HG03097 (cell line): ENCODE data around the gene EIF3F.
"Not testable (repeated sequence)": the region's sequence is repeated elsewhere in the genome, so short reads cannot be mapped to it uniquely, and the experiment has no call there.

Source experiments
- ATAC-seq: cut with Tn5 transposase; IDR thresholded peaks from one replicate; pipeline ENCODE4 v1.9.1; 2021; ENCODE audit not compliant: unreplicated experiment, low FRiP score

The EIF3F gene

DNA sequence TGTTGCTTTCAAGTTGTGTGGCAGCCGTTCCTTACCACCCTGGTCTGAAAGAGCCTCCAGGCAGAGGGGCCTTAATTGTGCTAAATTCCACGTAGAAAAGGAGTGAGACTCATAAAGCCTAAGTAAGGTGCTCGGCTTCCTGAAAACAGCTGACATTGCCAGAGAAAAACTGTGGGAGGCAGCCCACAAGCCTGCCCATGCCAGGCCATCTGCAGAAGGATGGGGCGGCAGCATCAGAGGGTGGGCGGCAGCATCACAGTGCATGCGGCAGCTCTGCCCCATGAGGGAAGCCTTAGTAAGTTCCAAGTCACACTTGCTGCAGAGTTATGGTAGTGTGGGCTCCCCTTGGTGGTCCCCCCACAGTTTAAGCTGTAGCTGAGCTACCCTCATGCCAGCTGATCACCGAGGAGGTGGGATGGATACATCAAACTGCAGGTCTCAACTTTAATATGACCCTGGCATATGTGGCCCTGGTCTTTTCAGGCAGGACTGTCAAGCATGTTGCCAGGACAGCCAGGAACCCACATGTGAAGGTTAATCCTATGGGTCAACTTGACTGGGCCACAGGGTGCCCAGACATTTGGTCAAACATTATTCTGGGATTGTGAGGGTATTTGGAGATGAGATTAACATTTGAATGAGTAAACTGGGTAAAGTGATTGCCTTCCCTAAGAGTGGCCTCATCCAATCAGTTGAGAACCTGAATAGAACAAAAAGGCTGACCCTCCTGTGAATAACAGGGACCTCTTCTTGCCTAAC lies 3.1 kb upstream of the EIF3F start:
- ATAC-seq = no peak

- not testable (repeated sequence) for ATAC-seq
Measured at GRCh38 chr11:7987560-7987883, 385 bp downstream of the EIF3F start.

DNA sequence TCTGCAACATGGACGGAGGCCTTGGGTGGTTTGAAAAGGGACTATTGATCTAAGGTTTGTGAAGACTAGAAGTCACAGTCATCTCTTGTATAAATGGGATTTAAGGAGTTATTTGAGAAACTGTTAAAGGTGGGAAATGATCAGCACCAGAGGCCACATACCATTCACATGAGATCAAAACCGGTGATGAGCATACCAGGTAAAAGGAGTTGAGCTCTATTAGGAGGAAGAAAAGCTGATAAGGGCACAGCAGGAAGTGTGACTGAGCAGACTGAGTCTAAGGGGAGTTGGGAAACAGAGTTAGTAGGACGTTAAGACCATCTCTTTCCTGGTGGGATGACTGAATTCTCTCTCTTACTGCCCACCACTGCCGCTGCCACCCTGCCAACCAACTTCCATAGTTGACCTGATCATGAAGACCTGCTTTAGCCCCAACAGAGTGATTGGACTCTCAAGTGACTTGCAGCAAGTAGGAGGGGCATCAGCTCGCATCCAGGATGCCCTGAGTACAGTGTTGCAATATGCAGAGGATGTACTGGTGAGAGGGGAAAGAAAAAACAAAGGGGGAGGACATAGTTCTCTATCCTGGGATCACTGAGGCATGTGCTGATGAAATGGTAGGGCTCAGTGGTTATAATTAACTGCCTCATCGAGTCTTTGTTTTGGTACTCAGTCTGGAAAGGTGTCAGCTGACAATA lies 7.6 kb downstream of the EIF3F start:
- ATAC-seq = no peak

DNA sequence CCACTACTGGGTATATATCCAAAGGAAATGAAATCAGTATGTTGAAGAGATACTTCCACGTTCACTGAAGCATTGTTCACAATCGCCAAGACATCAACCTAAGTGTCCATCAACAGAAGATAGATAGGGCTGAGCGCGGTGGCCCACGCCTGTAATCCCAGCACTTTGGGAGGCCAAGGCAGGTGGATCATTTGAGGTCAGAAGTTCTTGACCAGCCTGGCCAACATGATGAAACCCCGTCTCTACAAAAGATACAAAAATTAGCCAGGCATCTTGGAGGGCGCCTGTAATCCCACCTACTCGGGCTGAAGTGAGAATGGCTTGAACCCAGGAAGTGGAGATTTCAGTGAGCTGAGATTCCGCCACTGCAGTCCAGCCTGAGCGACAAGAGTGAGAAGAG lies 12.7 kb downstream of the EIF3F start:
- no peak for ATAC-seq

- ATAC-seq = no peak
Measured at GRCh38 chr11:8000390-8000789, 13.3 kb downstream of the EIF3F start.

DNA sequence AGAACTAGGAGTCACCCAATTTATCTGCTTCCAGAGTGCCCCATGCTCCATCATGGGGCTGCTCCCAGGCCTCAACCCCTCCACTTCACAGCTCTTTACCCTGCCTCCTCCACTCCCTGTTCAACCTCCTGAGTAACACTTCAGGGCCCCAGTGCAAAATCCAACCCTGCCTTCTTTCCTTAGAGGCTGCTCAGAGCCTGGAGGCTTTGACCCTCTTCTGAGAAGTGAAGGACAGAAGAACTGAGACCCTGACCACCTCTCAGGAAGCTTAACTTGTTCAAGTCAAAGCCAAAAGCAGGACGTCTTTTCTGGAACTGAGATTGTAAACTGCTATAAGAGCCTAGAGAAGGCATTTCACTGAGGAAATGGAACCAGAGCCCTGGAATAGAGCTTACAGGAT lies 15.5 kb downstream of the EIF3F start:
- no peak for ATAC-seq

DNA sequence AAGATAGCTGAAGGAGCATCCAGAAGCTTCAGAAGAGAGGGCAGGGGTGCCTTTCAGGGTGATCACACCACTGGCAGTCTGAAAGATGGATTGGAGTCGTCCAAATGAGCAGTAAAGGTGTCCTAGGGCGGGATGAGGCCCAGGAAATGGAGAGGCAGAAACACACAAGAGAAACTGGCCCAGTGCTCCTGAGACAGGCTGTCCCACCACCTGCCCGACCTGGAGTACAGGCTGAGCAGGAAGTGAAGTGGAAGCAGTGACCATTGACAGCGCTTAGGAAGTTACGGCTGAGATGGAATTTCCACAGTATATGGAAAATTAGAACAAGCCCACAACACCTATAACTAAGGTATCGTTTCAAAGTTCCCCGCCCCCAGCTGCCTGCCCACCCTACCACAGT lies 16.1 kb downstream of the EIF3F start:
- no peak for ATAC-seq

DNA sequence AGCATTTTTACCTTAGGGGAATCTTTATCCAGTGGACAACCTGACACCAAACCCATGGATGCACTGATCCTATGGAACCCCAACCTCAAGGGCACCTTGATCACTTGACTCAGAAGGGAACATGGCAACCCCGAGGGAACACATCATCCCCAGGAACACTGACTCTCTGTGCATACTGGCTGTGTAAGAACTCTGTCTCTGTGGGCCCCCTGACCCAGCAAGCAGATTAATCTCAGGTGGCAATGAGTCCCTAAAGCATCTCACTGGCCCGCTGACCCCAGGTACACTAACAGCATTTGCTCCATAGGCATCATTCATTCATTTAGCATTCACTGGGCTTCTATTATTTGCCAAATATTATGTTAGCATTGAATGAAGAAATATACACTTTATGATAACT lies 16.9 kb downstream of the EIF3F start:
- no peak for ATAC-seq

DNA sequence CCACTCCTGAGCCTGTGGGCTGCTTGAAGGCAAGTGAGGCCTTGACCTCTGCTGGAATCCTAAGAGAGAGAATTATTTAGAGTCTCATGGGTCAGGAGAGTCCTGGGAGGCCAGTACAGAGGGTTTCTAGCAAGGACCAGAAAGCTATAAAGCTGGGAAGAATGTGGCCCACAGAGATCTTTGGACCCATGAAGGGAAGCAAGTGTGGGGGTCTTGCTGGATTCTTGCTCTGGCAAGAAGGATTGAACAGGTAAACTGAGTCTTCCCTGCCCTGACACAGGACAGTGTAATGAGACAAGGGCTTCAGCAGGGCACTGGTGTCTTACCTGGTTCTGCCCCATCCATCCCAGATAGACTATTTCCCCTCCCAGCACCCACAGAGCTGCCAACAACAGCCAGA lies 18.4 kb downstream of the EIF3F start:
- ATAC-seq = no peak

GRCh38 chr11:8006349-8006977 lies 19.3 kb downstream of the EIF3F start:
- peak; percentile 72 for ATAC-seq

DNA sequence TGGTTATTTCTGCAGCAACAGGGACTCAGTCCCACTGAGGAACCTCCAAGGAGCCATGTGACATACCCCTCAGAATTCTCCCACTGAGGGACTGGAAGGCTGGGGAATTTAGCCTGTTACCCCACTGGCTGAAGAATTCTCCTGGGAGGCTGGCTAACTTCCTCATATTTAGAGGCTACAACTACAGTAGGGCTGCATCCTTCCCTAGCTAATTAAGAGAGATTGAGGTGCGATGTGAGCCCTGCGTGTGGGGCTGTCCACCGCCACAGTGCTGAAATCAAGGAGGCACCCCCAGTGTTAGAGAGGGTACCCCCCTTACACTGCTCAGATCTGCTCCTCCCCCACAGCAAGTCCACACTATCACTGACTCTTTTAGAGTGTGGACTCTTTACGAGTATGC lies 21.1 kb downstream of the EIF3F start:
- ATAC-seq = no peak

DNA sequence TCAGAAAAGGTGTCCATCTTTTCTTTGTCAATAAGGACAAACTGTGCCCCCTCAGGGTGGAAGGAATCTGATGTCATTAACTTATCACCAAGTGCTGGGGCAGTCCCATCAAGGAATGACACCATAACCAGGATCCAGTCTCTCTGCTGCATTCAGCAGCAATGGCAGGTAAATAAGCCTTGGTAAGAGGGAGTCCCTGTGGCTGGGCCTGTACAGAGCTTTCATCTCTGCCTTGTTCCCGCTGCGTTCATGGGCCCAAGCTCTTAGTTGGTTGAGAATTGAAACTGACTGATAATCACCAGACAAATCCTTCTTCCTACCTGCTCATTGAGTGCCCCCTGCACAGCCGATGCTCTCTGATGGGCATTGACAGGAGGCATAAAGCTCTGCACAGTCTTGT lies 22.7 kb downstream of the EIF3F start:
- no peak for ATAC-seq

DNA sequence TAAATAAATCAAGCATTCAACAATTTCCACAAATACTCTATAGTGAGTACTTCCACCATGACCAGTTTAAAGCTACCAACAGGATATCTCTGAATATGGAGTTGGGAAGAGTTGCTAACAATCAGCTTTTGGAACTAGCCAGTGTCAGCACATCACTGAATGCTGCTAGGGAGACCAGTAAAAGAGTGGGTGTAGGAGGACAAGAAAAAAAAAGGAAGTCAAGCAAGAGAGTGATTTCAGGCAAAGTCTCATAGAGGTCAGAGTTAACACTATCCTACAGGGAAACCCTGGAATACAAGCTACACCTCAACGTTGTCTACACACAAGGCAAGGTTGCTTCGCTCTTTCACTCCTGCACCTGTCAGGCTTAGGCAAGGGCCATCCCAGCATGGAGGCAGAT lies 24.2 kb downstream of the EIF3F start:
- ATAC-seq = no peak

DNA sequence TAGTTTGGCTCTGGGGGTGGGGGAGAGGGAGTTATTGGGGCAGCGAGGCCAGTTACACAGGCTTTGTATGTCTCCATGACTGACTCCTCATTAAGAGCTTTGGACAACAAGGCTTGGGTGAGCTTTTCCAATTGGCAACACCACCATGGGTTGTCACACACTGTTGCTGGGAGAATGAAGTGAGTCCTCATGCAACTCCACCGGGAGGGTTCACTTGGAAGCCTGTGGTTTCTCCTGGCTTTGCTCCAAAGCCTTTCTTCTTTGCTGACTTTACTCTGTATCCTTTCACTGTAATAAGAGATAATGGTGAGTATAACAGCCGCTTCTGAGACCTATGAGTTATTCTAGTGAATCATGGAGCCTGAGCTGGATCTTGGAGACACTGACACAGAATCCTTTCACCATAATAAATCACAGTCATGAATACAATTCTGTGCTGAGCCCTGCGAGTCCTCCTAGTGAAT lies 24.9 kb downstream of the EIF3F start:
- ATAC-seq = no peak

- no peak for ATAC-seq
Measured at GRCh38 chr11:8013833-8014232, 26.7 kb downstream of the EIF3F start.

DNA sequence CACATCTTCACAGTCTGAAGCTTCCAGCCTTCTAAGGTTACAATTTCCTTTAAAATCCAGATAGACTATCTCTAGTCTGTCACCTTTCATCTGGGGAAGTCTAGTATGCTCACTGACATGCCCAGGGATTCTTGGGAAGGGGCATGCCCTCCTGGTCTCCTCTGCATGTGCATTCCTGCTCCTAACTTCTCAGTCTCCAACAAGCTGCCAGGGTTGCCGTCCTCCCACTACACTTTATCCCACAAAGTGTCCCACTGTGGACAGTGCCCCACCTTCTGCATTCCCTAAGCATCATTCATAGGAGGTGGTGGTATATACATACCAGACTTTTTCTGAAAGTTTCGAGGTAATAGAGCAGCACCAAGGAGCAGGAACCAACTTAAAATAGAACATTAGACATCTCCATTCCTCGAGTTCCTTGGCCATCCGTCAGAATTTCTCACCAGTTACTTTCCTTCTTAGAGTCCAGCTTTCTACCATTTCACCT lies 28.7 kb downstream of the EIF3F start:
- no peak for ATAC-seq

DNA sequence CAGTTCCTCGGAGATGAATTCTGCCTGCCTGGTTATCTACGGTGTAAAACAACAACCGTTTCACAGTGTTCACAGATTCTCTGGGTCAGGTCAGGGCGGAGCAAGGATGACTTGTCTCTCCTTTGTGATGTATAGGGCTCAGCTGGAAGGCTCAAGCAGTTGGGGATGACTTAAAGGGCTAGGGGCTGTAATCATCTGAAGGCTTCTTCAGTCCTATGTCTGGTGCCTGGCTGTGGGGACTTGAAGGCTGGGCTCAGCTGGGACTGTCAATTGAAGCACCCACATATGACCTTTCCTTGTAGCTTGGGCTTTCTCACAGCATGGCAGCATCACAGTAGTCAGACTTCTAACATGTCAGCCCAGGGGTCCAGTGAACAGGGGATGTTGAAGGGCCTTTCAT lies 29.3 kb downstream of the EIF3F start:
- ATAC-seq = no peak

GRCh38 chr11:8017071-8017470 lies 29.9 kb downstream of the EIF3F start:
- ATAC-seq = no peak

GRCh38 chr11:8017894-8018483 lies 30.9 kb downstream of the EIF3F start:
- ATAC-seq = no peak

- ATAC-seq = no peak
Measured at GRCh38 chr11:8018484-8019313, 31.6 kb downstream of the EIF3F start.
